Sigmoid colon (tissue), 4 donors: ENCODE data around the gene USP21.

Experiments used
- POLR2A ChIP-seq, 2 donors: fragments of 450-650 bp; IDR thresholded peaks; one replicate each; pipeline ENCODE4 v1.6.1; 2016; ENCODE audit warnings: antibody characterized with exemption in 2 of 2, mild to moderate bottlenecking in 2 of 2, moderate library complexity in 2 of 2
- POLR2AphosphoS5 ChIP-seq, 4 donors: sonication (generic); formaldehyde crosslinking; IDR thresholded peaks; one replicate each; pipeline ENCODE4 v1.6.1; 2017; ENCODE audit warnings: antibody characterized with exemption in 4 of 4
- TF ChIP-seq, protein P1 (sequence below), 4 experiments: fragments of 450-650 bp in 3 of 4; fragments of 200-600 bp in 1 of 4; IDR thresholded peaks; one replicate each; pipeline ENCODE4 v1.5.1; 2016 to 2019; ENCODE audit warnings: antibody characterized with exemption in 4 of 4, mild to moderate bottlenecking in 3 of 4, moderate library complexity in 2 of 4

DNA sequence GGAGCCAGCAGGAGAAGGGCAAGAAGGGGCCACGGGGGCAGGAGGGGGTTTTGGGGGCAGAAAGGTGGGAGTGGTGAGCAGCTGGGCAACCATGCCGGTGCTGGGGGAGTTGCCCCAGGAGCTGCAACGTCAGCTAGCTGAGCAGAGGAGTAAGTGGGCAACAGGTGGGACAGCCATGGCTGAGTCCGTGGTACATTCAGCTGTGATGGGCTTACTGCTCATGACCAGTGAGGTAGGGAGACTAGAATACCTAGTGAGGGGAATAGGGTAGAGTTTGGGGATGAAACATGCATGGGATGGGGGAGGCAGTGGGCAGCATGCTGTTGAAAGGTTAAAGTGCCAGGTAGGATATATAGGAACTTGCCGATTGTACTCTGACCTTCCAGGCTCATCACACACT, 2.4 kb downstream of the USP21 start:
- TF ChIP-seq, protein P1, sequence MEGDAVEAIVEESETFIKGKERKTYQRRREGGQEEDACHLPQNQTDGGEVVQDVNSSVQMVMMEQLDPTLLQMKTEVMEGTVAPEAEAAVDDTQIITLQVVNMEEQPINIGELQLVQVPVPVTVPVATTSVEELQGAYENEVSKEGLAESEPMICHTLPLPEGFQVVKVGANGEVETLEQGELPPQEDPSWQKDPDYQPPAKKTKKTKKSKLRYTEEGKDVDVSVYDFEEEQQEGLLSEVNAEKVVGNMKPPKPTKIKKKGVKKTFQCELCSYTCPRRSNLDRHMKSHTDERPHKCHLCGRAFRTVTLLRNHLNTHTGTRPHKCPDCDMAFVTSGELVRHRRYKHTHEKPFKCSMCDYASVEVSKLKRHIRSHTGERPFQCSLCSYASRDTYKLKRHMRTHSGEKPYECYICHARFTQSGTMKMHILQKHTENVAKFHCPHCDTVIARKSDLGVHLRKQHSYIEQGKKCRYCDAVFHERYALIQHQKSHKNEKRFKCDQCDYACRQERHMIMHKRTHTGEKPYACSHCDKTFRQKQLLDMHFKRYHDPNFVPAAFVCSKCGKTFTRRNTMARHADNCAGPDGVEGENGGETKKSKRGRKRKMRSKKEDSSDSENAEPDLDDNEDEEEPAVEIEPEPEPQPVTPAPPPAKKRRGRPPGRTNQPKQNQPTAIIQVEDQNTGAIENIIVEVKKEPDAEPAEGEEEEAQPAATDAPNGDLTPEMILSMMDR (IDR thresholded peaks at IDR 0.05), result no peak
- no peak for TF ChIP-seq POLR2AphosphoS5 (IDR thresholded peaks at IDR 0.05)
- no peak for TF ChIP-seq POLR2A (IDR thresholded peaks at IDR 0.05)
